ENCODE results near the gene RNF135. TPM values are rescaled to one million over a fixed set of nuclear protein-coding genes. Genes with fewer than 3 reads are reported as not detected.
"Not testable (repeated sequence)": the region's sequence is repeated elsewhere in the genome, so short reads cannot be mapped to it uniquely, and the experiment has no call there.

The RNF135 gene
- total RNA-seq, 1 donor from 2014 or later: 0.77 TPM

DNA sequence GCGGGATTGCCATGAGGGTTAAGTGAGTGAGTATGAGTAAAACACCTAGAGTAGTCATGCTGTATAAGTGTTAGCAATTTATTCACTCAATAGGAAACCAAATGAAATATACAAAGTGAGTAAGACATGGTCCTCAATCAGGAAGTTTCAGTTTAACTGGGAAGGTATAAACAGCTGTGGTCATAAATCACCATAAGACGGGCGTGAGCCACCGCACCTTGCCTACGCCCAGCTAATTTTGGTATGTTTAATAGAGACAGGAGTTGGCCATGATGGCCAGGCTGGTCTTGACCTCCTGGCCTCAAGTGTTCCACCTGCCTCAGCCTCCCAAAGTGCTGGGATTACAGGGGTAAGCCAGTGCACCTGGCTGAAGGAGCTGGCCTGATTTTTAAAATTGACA lies 27.0 kb downstream of the RNF135 start:
- no peak for DNase-seq (ENCODE audit: low read depth in 2 of 2)

DNA sequence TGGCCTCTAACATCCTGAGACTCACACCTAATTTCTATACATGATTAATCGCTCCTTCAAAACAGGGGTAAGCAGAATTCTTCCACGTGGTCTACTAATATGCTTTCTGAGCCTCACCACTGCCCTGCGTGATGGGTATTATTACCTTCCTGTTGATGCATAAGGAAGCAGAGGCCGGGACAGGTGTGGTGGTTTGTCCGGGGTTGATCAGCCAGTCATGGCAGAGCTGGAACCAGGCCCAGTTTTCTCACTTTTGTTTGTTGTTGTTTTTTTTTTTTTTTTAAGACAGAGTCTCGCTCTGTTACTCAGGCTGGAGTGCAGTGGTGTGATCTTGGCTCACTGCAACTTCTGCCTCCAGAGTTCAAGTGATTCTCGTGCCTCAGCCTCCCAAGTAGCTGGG lies 31.2 kb downstream of the RNF135 start:
- DNase-seq (ENCODE audit: low read depth in 2 of 2): no peak

DNA sequence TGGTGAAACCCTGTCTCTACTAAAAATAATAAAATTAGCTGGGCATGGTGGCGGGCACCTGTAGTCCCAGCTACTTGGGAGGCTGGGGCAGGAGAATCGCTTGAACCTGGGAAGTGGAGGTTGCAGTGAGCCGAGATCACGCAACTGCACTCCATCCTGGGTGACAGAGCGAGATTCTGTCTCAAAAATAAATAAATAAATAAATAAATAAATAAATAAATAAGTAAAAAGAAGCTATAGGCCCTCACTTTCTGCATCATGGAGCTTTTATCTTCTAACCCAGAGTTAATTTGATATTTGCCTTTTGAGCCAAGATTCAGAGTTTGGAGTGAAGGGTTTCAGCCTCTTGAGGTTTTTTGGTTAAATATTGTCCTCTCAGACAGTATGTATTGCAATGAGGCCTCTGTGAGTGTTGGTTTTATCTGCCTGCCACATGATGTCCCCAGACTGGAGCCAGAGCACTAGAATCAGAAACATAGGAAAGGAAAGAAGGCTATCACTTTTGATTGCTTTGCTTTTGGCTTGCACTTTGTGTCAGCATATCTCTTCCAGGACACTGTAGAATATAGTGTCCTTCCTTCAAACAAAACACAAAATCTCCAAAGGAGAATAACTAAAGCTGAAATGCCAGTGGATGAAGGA lies 32.5 kb downstream of the RNF135 start:
- DNase-seq (ENCODE audit: low read depth in 2 of 2): no peak

DNA sequence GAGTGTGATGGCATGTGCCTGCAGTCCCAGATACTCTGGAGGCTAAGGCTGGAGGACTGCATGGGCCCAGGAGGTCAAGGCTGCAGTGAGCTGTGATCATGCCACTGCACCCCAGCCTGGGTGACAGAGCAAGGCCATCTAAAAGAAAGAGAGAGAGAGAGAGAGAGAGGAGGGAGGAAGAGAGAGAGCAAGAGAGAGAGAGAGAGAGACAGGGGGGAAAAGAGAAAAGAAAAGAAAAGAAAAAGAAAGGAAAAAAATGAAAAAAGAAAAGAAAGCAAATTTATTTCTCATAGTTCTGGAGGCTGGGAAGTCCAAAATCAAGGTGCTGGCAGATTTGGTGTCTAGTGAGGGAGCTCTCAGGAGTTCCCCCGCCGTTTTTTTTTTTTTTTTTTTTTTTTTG lies 33.3 kb downstream of the RNF135 start:
- no peak for DNase-seq (ENCODE audit: low read depth in 2 of 2)

DNA sequence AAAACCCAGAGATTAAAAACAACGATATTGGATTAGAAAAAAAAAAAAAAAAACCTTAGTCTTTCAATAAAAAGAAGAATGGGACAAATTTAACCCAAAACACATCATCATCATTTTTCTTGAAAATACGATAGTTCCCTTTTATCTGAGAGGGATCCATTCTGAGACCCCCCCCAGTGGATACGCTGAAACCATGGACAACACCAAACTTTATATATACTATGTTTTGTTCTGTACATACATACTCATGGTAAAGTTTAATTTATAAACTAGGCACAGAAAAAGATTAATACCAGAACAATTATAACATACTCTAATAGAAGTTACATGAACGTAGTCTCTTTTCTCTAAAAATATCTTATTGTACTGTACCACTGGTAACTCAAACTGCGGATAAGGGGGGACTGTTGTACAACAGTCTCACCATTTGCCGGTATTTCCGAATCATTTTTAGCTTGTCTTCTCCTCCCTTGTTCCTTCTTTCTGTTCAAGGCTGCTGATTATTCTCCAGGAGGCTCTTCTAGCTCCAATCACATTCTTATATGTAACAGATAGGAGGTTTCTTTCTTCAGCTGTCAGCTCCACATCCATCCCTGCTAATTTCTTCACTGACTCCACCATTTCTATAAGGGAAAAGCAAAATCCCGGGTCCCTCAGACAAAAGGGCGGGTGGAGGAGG lies 37.0 kb downstream of the RNF135 start:
- no peak for DNase-seq (ENCODE audit: low read depth in 2 of 2)

DNA sequence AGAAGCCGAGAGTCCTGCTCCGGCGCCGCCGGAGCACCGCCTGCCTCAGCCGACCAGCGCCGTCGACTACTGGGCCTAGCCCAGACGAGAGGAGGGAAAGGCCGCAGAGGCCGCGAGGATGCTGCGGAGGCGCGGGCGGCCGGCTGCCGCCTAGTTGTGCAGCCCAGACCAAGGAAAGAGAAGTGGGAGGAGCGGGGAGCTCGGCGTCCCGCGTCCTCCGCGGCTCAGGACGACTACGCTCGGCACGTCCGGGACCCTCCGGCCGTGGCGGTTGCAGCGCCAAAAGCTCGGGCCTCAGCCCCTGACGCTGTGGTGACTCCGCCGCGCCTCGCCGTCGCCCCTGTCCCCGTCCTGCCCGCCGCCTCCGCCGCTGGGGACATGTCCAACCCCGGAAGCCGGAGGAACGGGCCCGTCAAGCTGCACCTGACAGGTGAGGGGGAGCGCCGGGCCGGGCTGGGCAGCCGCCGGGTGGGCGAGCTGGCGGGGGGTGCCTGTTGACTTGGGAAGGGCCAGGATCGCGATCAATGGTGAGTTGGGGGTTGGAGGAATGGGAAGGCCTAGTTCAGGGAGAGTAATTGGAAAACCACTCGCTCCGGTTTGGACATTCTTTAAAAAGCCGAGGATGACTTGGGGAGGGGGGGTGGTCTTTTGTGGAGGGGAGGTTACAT lies 37.7 kb downstream of the RNF135 start:
- DNase-seq (ENCODE audit: low read depth in 2 of 2): peak in 1 of 2 donors; percentile 57

DNA sequence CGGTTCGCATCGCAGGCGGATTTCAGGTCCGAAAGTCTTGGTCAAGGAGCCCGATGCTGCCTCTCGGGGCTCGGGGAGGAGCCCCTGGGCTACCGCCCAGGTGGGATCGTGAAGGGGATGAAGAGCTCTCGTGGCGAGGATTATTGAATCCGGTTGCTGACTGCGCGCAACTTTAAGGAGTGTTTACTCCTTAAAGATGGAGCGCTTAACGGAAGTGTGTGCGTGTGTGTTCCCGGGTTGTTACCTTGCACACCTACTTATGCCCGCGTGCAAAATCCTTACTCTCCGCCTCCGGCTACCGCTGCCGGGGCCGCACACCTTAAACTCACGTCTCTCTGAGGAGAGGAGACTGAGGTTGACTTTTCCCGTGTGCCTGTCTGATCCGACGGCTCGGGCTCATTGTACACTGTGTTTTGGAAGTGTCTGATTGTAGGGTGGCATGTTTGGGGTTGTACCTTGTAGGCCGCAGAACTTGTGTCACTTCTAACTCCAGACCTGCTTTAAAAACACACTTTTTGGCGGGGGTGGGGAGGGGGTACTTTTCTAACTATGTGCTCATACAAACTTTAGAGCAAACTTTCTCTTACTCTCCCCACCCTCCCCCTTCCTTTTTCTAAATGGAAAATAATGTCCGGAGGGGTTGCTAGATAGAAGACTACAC lies 38.3 kb downstream of the RNF135 start:
- not testable (repeated sequence) for DNase-seq (ENCODE audit: low read depth in 2 of 2)

DNA sequence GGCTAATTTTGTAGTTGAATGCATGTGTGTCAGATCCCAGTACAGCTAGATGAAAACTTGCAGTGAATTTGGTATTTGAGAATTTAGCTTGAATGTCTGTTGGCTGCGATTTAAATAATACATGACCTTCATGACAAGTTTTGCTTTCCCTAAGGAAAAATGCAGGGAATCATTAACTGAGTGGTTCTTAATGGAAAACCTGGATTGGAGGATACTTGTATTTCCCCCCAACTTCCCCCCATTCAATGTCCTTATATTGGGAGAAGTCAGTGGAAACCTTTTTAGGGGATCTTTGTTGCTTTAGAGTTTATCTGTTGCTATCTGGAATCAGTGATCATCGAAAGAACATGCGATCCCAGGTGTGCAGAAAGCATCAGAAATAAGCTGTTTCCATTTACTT lies 39.2 kb downstream of the RNF135 start:
- not testable (repeated sequence) for DNase-seq (ENCODE audit: low read depth in 2 of 2)

DNA sequence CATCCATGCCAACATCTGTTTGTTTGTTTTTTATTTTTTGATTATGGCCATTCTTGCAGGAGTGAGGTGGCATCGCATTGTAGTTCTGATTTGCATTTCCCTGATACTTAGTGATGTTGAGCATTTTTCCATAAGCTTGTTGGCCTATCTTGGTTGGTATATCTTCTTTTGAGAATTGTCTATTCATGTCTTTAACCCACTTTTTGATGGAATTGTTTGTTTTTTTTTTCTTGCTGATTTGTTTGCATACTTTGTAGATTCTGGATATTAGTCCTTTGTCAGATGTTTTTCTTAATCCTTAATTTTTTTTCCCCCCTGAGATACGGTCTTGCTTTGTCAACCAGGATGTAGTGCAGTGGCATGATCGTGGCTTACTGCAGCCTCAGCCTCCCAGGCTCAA lies 43.0 kb downstream of the RNF135 start:
- DNase-seq (ENCODE audit: low read depth in 2 of 2): no peak

DNA sequence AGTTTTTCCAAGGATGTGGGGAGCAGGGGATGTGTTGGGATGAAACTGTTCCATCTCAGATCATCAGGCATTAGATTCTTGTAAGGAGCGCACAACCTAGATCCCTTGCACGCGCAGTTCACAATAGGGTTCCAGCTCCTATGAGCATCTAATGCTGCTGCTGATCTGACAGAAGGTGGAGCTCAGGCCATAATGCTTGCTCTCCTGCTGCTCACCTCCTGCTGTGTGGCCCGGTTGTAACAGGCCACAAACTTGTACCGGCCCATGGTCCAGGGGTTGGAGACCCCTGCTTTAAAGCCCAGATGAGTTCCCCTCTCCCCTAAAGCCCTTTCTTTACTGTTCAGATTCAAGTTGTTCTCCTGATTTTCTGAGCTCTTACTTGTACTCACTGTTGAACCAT lies 44.8 kb downstream of the RNF135 start:
- DNase-seq (ENCODE audit: low read depth in 2 of 2): no peak

DNA sequence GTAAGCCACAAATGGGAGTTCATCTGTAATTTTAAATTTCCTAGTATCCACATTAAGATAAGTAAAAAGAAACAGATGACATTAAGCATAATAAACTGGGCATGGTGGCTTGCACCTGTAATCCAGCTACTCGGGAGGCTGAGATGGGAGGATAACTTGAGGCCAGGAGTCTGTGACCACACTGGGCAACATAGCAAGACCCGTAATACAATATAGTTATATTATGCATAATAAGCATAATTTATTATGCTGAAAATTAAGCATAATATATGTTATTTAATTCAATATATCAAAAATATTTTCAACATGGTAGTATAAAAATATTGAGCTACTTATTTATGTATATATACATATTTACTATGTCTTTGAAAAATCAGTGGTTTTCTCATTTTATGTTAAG lies 48.2 kb downstream of the RNF135 start:
- no peak for DNase-seq (ENCODE audit: low read depth in 2 of 2)

DNA sequence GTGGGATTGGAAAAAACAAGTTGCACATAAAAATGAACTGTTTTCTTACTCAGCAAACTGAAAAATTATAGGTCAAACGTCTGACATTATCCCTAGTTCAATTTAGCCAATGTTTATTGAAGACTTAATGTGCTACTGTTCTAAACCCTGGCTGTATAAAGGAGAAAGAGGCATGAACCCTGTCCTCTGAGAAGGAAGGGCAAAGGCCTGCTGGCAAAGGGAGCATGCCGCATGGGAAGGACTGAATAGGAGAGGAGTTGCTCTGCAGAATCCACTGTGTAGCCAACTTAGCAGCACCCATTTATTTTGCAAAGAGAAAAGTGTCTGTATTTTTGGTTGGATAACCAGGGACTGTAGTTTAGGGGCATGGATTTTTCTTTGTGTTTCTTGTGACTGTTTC lies 52.3 kb downstream of the RNF135 start:
- DNase-seq (ENCODE audit: low read depth in 2 of 2): not testable (repeated sequence)

DNA sequence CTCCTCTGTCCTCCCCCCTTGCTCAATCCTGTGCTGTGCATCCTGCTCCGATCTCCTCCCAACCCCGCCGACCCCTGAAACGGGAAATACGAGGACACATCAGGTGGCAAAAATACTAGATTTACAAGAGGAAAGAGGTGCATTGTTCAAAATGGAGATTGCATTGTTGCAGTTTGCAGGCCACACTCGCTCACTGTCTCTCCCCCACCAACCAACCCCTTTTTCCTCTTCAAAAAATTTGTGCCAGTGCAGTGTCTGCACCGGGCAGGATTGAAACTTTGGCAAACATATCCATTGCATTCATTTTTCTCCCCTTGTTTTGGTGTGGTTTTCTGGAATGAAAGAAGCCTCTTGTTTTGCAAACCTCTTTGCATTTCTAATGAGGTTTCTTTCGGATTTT lies 61.0 kb downstream of the RNF135 start:
- no peak for DNase-seq (ENCODE audit: low read depth in 2 of 2)

DNA sequence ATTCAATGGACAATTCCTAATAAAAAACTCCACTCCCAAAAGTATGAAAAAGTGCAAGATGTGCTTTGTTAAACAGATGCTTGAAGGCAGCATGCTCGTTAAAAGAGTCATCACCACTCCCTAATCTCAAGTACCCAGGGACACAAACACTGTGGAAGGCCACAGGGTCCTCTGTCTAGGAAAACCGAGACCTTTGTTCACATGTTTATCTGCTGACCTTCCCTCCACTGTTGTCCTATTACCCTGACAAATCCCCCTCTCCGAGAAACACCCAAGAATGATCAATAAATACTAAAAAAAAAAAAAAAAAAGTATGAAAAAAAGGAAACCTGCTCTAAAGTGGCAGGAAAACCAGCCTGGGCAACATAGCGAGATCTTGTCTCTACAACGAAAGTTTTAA lies 64.8 kb downstream of the RNF135 start:
- DNase-seq (ENCODE audit: low read depth in 2 of 2): not testable (repeated sequence)

DNA sequence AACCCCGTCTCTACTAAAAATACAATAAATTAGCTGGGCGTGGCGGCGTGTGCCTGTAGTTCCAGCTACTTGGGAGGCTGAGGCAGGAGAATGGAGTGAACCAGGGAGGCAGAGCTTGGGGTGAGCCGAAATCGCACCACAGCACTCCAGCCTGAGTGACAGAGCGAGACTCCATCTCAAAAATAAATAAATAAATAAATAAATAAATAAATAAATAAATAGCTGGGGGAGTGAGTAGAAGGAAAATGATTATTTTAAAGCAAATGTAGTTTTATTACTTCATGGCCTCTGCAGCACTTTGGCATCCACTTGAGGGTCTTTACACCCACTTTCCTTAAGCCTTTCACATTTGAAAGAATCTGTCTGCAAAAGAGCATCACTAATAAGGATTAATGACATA lies 70.0 kb downstream of the RNF135 start:
- not testable (repeated sequence) for DNase-seq (ENCODE audit: low read depth in 2 of 2)

DNA sequence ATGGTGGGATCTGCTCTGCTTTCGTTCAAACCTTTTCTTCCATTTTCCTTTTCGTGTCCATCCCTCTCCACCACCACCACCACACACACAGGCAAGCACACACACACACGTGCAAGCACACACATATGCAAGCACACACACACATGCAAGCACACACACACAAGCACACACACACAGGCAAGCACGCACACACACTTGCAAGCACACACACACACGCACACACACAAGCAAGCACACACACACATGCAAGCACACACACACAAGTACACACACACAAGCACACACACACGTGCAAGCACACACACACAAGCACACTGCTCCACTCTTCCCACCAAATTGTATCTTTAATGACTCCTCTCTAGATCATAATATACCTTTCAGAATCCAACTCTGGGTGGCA lies 71.5 kb downstream of the RNF135 start:
- DNase-seq (ENCODE audit: low read depth in 2 of 2): not testable (repeated sequence)

DNA sequence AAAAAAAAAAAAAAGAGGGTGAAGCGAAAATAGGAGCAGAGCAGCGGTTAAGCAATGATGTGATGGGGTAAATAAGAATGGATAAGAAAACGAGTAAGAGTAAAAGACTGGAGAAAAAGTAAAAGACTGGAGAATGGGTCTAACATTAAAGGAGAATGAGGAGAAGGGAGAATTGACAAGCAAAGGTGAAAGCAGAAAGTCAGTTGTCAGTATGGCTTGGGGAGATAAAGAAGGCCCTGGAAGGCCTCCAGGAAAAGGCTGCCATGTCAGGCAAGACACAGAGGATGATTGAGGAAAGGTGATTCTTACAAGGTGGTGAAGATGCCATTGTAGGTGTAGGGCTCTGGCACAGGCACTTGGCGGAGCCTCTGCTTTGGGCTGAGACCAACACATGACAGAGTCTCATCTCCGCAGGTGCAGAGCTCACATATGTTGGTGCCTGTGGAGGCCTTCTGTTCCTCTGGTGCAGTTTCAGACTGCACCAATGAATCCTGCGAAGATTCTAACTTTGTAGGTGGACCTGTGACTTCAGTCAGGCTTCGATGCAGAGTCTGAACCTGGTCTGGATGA lies 76.1 kb downstream of the RNF135 start:
- DNase-seq (ENCODE audit: low read depth in 2 of 2): not testable (repeated sequence)

DNA sequence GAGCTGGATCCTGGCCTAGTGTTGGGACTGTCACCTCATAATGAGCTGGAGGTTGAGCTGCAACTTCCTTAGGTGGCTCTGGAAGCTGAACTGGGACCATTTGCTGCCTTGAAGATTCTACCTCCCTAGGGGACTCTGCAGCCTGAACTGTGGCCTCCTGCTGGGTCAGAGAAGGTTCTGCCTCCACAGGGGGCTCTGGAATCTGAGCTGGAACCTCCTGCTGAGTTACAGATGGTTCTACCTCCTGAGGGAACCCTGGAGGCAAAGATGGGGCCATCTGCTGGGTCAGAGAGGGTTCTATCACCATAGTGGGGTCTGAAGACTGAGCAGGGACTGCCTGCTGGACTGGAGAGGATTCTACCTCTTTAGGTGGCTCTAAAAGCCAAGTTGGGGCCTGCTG lies 77.3 kb downstream of the RNF135 start:
- DNase-seq (ENCODE audit: low read depth in 2 of 2): no peak

DNA sequence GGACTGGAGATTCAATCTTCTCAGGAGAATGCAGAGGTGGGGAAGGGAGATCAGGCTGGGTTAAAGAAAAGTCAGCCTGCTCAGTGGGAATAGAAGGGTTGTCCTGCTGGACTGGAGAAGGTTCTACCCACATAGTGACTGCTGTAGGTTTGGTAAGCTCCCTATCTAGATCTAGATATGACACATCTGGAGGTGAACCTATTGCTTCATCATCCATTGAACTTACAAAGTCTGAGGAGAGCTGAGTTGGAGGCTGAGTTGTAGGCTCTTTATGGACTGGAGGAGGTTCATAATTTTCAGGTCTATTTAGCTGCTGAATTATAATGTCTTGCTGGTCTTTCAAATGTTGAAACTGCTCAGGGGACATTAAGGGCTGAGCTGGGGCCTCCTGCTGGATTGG lies 77.9 kb downstream of the RNF135 start:
- no peak for DNase-seq (ENCODE audit: low read depth in 2 of 2)

Measured in dermis microvascular lymphatic vessel endothelial cell (primary cell).